ENCODE data around the gene PICALM.

The PICALM gene

DNA sequence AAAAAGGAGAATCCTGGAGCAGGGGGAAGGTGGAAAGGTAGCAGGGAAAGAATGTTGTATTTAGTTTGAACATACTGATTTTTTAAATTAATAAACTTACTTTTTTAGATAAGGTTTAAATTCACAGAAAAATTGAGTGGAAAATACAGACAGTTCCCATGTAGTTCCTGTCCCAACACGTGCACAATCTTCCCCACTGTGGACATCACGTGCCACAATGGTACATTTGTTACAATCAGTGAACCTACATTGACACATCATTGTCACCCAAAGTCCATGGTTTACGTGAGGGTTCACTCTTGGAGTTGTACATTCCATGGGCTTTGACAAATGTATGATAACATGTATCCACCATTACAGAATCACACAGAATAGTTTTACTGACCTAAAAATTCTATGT lies 10.5 kb upstream of the PICALM start:
- no peak for DNase-seq

DNA sequence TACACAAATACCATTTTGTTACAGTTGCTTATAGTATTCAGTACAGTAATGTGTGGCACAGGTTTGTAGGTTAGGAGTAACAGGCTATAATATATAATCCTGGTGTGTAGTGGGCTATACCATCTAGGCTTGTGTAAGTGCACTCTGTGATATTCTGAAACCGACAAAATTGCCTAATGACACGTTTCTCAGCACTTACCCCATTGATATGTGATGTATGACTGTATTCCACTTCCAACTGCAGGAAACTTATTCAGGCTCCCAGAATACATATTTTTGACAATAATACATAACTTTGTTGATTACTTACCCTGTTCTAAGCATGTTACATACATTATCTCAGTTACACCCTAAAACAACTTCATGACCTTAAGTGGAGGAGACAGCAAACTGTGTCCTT lies 5.1 kb upstream of the PICALM start:
- no peak for DNase-seq

DNA sequence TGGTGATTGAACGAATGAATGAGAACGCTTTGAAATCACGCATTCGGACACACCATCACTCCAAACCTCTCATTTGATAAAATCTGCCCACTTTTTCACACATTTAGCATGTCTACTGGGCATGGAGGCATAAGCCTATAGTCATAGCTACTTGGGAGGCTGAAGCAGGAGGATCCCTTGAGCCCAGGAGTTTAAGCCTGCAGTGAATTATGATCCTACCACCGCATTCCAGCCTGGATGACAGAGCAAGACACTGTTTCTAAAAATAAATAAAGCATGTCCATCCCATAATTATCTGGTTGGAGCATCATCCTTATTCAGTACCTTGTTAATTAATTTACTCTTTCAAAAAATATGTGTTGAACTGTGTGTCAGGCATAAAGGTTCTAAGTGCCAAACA lies 3.3 kb upstream of the PICALM start:
- DNase-seq = no peak

GRCh38 chr11:86070142-86071056 lies 1.5 kb upstream of the PICALM start:
- no peak for DNase-seq

- no peak for DNase-seq
Observed at GRCh38 chr11:86069408-86070101, 671 bp upstream of the PICALM start.

DNA sequence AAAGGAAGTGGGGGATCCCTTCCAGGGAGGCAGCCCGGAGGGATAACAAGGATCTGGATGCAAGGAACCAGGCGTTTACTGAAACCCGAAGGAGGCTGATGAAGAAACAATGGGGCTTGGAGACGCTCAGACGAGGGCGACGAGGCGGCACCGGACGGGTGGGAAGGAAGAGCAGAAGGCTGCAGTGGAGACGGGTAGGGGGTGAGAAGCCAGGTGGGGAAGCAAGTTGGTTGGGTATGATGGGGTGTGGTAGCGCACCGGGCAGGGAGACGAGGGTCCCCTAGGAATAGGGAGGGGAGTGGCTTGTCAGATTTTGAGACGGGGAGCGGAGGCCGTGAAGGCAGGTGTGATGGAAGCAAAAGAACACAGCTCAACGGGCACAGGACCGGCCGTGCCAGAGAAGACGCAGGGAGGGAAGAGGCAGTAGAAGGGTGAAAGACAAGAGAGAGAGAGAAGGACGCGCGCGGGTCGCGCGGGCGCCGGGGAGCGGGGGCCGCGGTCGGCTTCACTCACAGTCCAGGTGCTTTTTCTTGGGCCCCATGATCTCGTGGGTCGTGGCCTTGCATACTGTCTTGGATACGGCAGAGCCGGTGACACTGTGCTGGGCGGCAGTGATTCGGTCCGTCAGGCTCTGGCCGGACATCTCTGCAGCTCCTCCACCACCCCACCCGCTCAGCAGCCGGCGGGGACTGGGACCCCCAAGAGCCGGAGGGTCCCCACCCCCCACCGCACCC lies 579 bp downstream of the PICALM start:
- no peak for DNase-seq

DNA sequence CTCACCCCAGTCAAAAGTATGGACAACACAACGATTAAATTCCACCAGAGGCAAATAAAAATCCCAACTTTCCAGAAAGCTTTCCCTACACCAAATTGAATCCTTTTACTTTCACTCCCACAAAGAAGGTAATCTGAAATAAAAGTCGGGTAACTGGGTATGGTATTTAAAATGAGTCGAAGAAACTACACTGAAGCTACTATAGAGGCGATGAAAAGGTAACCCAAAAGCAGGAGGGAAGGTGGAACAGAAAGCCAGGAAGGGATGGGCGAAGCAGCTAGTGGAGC lies 1.1 kb downstream of the PICALM start:
- DNase-seq = no peak

DNA sequence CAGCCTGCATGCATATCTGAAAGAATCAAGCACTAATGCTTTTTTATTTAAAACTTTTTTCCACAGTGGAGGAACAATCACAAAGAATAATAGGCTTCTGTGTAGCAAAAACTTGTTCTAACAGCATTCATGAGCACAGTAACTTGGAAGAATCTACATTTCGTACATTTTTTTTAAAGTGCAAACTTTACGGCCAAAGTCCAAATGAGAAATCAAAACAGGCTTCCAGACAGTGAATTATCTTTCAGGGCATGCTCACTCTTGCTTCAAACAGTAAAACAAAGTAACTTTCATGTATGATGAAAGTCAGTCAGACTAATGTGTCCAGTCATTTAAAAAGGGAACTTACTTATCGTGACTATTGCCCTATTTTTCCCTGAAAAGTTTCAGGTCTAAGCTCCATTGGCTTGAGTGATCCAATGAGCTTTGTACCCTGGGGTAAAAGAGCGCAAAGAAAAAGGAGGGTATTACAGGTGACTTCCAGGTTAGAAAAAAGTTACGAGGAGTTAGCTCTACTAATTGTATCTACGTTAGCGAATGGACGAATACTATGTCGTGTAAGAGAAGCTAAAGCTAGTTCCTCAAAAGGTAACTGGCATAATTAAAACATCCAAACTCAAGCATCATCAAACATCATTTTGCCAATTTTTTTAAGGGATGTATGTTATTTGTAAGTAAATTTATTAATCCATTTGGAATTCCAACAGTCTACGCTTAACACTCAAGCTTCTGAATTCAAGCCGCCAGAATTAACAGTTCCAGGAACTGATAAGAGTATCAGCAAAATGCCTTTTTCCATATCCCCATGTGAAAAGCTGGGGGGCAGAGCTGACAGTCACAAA lies 1.7 kb downstream of the PICALM start:
- DNase-seq = no peak

DNA sequence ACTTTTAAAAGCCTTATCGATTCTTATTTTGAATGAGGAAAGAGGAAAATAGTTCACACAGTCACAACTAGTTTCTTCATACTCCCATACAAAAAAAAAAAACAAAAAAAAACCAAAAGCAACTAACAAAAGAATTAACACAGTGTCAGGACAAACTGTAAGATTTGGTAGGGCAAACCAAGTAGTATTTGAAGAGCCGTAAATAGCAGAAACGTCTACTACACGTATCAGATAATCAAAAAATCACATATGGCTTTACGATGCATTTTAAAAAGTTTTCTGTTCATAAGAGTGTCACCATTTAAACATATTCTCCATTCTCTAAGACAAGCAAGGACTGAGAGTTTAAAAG lies 2.3 kb downstream of the PICALM start:
- no peak for DNase-seq

DNA sequence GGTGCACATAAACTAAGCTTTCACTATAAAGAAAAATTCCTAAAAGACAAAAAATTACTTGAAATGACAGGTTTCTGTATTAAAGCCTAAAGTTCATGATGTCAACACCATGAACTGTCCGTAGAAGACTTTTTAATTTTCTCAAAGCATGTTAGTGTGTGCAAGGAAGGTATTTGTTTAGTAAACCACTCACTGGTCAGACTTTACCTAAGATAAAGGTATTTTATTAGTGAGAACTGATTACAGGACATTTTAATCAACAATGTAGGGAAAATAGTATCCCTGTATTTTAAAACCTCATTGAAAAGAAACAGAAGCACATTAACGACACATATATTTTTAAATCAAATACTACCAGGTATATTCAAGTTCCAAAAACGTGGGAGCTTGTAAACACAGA lies 2.9 kb downstream of the PICALM start:
- no peak for DNase-seq

GRCh38 chr11:86064220-86064803 lies 4.6 kb downstream of the PICALM start:
- DNase-seq = no peak

DNA sequence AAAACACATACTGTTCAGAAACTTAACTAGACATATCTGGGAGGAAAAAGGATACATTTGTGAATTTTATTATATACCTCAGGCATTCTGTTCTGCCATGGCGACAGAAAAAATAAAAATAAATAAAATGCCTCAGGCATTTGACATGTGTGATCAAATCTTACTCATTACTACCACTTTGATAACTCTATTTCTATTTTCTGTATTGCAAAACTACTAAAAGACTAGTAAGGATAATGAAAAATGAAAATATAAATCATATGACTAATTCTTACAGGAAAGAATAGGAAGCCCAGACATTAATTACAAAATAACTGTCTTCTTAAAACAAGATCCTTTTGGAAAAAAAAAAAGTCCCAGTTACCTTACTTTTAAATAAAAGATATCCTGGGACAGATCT lies 5.3 kb downstream of the PICALM start:
- no peak for DNase-seq

DNA sequence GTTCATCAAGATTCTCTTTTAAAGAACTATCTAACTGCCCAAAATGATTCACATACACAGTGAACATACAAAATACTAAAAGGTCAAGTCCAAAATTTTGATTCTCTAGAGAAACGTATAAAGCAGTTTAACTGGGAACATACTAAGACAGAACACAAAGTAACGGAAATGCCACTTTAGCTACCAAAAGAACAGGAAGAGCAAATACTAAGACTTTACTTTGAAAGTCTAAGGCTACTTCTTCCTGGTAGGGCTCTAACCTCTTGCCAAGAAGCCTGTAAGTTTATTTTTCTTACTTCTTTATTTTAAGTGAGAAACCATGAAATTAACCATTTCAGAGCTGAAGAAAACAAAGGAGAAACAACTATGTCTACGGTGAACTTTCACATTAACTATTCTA lies 6.2 kb downstream of the PICALM start:
- no peak for DNase-seq

DNA sequence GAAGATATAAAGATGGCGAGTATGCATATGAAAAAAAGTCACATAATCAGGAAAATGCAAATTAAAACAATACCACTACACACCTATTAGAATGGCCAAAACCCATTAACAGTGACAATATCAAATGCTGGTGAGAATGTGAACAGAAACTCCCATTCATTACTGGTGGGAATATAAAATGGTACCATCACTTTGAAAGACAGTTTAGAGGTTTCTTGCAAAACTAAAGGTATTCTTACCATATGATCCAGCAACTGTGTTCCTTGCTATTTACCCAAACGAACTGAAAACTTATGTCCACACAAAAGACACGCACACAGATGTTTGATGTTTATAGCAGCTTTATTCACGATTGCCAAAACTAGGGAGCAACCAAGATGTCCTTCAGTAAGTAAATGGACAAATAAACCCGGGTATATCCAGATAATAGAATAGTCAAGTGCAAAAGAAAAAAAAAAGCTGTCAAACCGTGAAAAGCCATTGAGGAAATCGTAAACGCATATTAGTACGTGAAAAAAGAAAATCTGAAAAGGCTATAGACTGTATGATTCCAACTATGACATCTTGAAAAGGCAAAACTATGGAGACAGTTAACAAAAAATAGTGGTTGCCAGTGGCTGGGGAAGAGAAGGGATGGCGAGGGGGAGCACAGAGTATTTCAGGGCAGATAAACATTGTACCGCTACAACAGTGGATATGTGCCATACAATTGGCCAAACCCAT lies 7.2 kb downstream of the PICALM start:
- no peak for DNase-seq

DNA sequence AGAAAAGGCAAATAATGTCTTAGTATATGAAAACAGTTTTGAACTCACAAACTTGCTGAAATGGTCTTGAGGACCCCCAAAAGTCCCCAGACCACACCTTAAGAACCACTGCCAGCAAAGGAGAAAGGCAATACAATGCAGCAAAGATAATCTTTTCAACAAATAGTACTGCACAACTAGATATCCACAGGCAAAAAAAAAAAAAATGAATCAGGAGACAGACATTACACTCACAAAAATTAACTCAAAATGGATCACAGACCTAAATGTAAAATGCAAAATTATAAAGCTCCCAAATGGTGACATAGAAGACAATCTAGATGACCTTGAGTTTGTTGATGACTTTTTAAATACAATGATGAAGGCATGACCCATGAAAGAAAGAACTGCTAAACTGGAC lies 8.3 kb downstream of the PICALM start:
- no peak for DNase-seq

DNA sequence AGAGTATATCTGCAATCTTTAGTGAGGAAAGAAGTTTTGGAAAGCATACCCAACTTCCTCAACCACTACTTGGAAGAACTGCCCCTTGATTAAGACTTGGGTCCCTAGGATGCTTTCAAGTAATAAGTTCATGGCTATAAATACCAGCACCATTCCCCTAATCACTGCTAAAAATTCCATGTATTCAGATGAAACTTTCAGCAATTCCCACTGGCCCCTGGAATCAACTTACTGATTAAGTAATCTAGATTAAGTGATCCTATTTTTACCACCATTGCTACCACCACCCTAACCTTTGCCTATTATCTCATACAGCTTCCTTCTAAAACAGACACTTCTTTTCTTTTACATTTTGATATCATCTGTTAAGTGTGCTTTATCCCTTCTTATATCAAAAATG lies 10.5 kb downstream of the PICALM start:
- no peak for DNase-seq

- no peak for DNase-seq
Observed at GRCh38 chr11:86056351-86056854, 12.5 kb downstream of the PICALM start.

DNA sequence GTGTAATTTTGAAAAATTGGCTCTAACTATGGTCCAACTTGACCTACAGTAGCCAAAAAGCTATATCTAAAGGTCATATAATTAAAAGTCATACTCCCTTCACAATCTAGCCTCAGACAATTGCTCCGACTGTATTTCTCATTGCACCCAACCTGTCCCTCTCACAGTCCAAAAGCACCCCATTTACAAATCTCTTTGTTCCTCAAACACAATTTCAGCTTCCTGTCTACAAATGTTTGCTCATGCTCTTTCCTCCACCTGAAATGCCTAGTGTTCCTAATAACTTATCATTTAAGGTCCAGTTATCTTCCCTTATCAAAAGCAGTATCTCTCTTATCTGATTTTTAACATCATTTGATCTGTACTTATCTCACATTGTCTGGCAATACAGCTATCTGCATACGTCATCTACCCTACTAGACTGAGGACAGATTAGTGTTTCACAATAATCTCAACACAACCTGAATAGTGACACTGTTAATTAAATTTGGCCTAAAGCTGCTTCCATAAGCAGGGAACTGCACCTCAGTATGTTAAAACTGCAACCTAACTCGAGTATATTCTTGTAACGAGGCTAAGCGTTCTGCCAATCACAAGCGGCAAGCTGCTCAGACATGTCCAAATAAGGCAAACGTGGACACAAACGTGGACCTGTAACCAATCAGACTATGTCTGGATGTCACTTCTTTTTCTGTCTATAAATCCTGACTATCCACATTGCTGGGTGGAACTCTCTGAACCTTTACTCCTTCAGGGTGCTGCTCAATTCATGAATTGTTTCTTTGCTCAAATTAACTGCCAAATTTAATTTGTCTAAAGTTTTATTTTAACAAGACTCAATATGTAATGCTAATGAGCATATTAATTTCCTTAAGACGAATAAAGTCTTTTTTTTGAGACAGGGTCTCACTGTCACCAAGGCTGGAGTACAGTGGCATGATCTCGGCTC lies 15.9 kb downstream of the PICALM start:
- no peak for DNase-seq

- DNase-seq = no peak
Observed at GRCh38 chr11:86050196-86050709, 18.6 kb downstream of the PICALM start.

- DNase-seq = no peak
Observed at GRCh38 chr11:86047275-86047991, 21.5 kb downstream of the PICALM start.
